PC-9 (cell line): Measurements from ENCODE around the gene PSRC1. TPM values are rescaled to one million over a fixed set of nuclear protein-coding genes. Genes with fewer than 3 reads are reported as not detected.

Experiments
- BruUV-seq: library from RNA; stranded (reverse); fragments of 400-500 nt; replicated peaks from 2 replicates; lab custom pipeline; 2021; lab: Mats Ljungman, UMichigan
- CTCF ChIA-PET: fragments of 300-600 bp; sonication (Branson Sonifier 250); formaldehyde crosslinking; loops from one replicate; lab custom pipeline; 2022; ENCODE audit warnings: antibody characterized with exemption; lab: Charles Lee
- POLR2A ChIA-PET: fragments of 300-600 bp; sonication (Branson Sonifier 250); formaldehyde crosslinking; loops from one replicate; lab custom pipeline; 2022; ENCODE audit warnings: antibody characterized with exemption; ENCODE audit not compliant: unreplicated experiment; lab: Charles Lee
- DNase-seq, 2 experiments: peaks; one replicate each; pipeline versions ENCODE4 v3.0.0 to v3.0.0-alpha.2; 2015 to 2022; ENCODE audit warnings: mixed read lengths in 1 of 2
- H2AFZ ChIP-seq: fragments of 200-600 bp; sonication (generic); 2 replicates; pipeline ENCODE4 v1.8.1; 2017; ENCODE audit warnings: antibody characterized with exemption
- H3F3A ChIP-seq: fragments of 200-600 bp; sonication (generic); 2 replicates; pipeline ENCODE4 v1.8.1; 2017; ENCODE audit warnings: antibody characterized with exemption, mild to moderate bottlenecking, low read depth; ENCODE audit not compliant: insufficient read depth
- H3K27ac ChIP-seq: fragments of 200-600 bp; sonication (generic); 2 replicates; pipeline ENCODE4 v1.6.1; 2016; ENCODE audit warnings: mixed run types
- H3K27me3 ChIP-seq: fragments of 200-600 bp; sonication (generic); 2 replicates; pipeline ENCODE4 v1.6.1; 2016; ENCODE audit warnings: low read depth, mixed run types; ENCODE audit not compliant: insufficient read depth
- H3K36me3 ChIP-seq: fragments of 200-600 bp; sonication (generic); 2 replicates; pipeline ENCODE4 v1.6.1; 2016; ENCODE audit warnings: low read depth, mixed run types
- H3K4me1 ChIP-seq: fragments of 200-600 bp; sonication (generic); replicated peaks from 2 replicates; pipeline ENCODE4 v1.6.1; 2016; ENCODE audit warnings: mixed run types; ENCODE audit not compliant: insufficient read depth
- H3K4me2 ChIP-seq: fragments of 200-600 bp; sonication (generic); 2 replicates; pipeline ENCODE4 v1.6.1; 2017; ENCODE audit warnings: mixed run types
- H3K4me3 ChIP-seq: fragments of 200-600 bp; sonication (generic); 2 replicates; pipeline ENCODE4 v1.6.1; 2016; ENCODE audit warnings: mixed run types
- H3K79me2 ChIP-seq: fragments of 200-600 bp; sonication (generic); 2 replicates; pipeline ENCODE4 v1.6.1; 2017; ENCODE audit warnings: low read depth, mixed run types
- H3K9me2 ChIP-seq: fragments of 200-600 bp; sonication (generic); 2 replicates; pipeline ENCODE4 v1.8.1; 2017; ENCODE audit warnings: mild to moderate bottlenecking; ENCODE audit not compliant: insufficient read depth
- H3K9me3 ChIP-seq: fragments of 200-600 bp; sonication (generic); 2 replicates; pipeline ENCODE4 v1.8.1; 2016; ENCODE audit warnings: low read depth; ENCODE audit not compliant: insufficient read depth
- H4K20me1 ChIP-seq: fragments of 200-600 bp; sonication (generic); 2 replicates; pipeline ENCODE4 v1.8.1; 2017; ENCODE audit not compliant: insufficient read depth
- EZH2 ChIP-seq: fragments of 200-600 bp; sonication (generic); IDR thresholded peaks from 2 replicates; pipeline ENCODE4 v1.8.0; 2017; ENCODE audit warnings: antibody characterized with exemption, low read depth
- intact Hi-C: fragments of 100-400 bp; cut with micrococcal nuclease; formaldehyde crosslinking; loops from one replicate; pipeline ENCODE4 v1.10.0; 2022; ENCODE audit not compliant: unreplicated experiment
- total RNA-seq: library from RNA; stranded (reverse); gene quantifications from 2 replicates; pipeline ENCODE4 v1.2.3, GENCODE V29; 2021
- TF ChIP-seq, protein P1 (sequence below): fragments of 200-600 bp; sonication (generic); conservative IDR thresholded peaks from 2 replicates; pipeline ENCODE4 v1.6.1; 2017; ENCODE audit warnings: mixed run types, antibody characterized with exemption, mild to moderate bottlenecking, moderate library complexity

Gene PSRC1
- total RNA-seq, 1 experiment from 2014 or later = 26.4 TPM

DNA sequence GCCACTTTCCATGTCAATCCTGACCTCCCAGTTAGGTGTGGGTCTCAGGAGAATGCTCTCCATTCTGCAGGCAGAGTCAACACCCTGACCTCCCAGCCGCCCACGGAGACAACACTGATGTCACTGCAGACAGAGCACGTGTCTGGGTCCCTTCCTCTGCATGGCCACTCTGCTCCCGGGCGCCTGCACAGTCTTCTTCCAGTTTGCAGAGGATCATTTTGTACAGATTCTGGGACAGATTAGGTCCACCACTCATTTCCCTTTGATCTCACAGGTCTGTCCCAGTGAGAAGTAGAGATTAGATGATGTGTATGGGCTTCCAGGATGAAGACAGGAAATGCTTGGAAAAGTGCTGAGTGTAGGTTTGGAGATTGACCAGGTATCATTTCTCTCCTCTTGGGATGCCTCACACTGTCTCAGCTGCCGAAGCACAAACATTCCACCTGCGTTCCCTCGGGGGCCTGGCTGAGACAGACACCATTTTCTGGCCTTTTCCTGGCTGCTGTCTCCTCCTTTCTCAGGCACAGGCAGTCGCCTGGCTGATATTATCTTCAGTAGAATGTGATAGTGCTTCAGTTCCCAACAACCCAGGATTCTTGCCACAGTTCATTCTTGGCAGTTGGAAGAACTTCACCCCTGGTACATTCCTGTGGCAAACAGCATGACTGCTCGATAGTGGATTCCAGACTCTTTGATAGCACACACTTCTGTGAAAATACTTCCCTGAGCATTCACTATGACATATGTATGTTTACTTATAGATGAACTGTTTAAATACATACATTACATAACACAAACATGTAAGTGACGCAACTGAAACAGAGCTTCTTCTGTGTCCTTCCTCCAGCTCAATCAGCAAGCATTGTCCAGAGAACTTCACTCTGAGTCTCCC, 16.0 kb upstream of the PSRC1 start:
- Histone ChIP-seq H3K9me2 (no peaks in the 10 kb centered on the region), H3K79me2 (no peaks in the 10 kb centered on the region), H3K4me2 (no peak overlapping the region), H3K36me3 (no peaks in the 10 kb centered on the region), H2AFZ (no peak overlapping the region), H3K27me3 (no peaks in the 10 kb centered on the region), H3K4me1 (0 out of 2 replicates have a peak, but pooled peaks cover 4% of the 10 kb centered on the region), H3K9me3 (no peaks in the 10 kb centered on the region), H3K27ac (no peak overlapping the region), H4K20me1 (no peaks in the 10 kb centered on the region), H3F3A (0 out of 2 replicates have a peak, but pooled peaks cover 7% of the 10 kb centered on the region), H3K4me3 (no peak overlapping the region)
- peak; percentile 42 to 67 for DNase-seq
- no TSS peak for BruUV-seq
- ChIA-PET POLR2A (no interaction called here), CTCF (no interaction called here)
- no peak for TF ChIP-seq EZH2
- TF ChIP-seq, protein P1, sequence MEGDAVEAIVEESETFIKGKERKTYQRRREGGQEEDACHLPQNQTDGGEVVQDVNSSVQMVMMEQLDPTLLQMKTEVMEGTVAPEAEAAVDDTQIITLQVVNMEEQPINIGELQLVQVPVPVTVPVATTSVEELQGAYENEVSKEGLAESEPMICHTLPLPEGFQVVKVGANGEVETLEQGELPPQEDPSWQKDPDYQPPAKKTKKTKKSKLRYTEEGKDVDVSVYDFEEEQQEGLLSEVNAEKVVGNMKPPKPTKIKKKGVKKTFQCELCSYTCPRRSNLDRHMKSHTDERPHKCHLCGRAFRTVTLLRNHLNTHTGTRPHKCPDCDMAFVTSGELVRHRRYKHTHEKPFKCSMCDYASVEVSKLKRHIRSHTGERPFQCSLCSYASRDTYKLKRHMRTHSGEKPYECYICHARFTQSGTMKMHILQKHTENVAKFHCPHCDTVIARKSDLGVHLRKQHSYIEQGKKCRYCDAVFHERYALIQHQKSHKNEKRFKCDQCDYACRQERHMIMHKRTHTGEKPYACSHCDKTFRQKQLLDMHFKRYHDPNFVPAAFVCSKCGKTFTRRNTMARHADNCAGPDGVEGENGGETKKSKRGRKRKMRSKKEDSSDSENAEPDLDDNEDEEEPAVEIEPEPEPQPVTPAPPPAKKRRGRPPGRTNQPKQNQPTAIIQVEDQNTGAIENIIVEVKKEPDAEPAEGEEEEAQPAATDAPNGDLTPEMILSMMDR = no peak
- intact Hi-C loops = no loop called here

DNA sequence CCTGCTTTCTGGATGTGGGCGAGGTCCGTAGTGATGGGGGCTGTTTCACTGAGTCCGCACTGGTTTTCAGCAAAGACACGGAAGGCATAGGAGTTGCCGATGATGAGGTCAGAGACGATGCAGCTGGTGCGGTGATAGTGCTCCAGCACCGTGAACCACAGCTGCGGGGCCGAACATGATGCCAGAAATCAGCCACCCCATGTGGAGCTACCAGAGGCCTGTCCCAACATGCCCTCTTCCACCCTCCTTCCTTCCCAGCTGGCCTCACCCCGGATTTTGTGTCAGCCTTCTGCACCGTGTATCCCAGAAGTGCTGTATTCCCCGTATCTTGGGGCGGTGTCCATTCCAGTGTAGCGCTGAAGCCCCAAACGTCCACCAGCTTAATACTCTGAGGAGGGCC, 13.8 kb upstream of the PSRC1 start:
- no peaks in the 10 kb centered on the region for H4K20me1 ChIP-seq
- no peaks in the 10 kb centered on the region for H3K9me3 ChIP-seq
- no peak for DNase-seq
- ChIA-PET POLR2A (no interaction called here), CTCF (no interaction called here)
- H3K9me2 ChIP-seq = no peaks in the 10 kb centered on the region
- H3K27me3 ChIP-seq = no peaks in the 10 kb centered on the region
- H3K4me3 ChIP-seq = no peak overlapping the region
- H3K4me1 ChIP-seq = 0 out of 2 replicates have a peak, but pooled peaks cover 7% of the 10 kb centered on the region
- no peak overlapping the region for H3K27ac ChIP-seq
- H2AFZ ChIP-seq = no peak overlapping the region
- BruUV-seq = no TSS peak
- H3K4me2 ChIP-seq = no peak overlapping the region
- H3F3A ChIP-seq = 0 out of 2 replicates have a peak, but pooled peaks cover 7% of the 10 kb centered on the region
- no peaks in the 10 kb centered on the region for H3K79me2 ChIP-seq
- H3K36me3 ChIP-seq = no peaks in the 10 kb centered on the region
- TF ChIP-seq EZH2 = no peak
- TF ChIP-seq, protein P1 = no peak
- intact Hi-C loops = no loop called here

DNA sequence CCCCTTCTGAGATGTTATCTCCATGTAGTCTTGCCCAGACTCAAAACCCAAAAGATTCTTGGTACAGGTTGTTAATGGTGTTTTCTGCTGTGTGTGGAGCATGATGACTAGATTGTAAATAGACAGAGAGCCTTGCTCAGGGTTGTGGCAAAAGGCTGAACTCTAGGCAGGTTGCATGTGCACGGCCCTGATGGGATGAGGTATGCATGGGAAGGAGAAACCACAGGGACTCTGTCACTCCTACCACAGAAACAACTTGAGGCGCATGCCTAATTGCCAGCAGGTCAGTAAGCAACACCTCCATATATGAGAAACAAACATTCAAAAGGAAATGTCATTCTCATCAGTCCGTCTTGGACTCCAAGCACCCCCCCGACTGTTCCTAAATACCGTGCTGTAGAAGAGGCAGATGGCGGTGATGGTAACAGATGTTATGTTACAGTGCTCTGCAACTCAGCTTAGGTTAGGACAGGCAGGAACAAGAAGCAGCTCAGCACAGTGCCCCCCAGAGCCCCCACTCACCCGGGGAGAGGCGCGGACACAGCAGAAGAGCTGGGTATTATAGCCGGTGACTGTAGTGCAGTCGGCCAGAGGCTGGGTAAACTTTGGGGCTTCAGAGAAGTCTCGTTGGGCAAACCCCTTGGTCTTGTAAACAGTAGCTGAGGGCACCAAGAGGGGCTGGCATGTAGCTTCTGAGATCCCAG, 12.9 kb upstream of the PSRC1 start:
- H3K79me2 ChIP-seq = no peaks in the 10 kb centered on the region
- H3K27me3 ChIP-seq = no peaks in the 10 kb centered on the region
- no peak overlapping the region for H2AFZ ChIP-seq
- H3K4me1 ChIP-seq = 0 out of 2 replicates have a peak, but pooled peaks cover 7% of the 10 kb centered on the region
- ChIA-PET CTCF (interaction anchor here (0.6 kb wide), 1 partner anchor 736 kb away, joined by 10 read pairs; no protein-coding TSS in a partner anchor), POLR2A (no interaction called here)
- H3K9me3 ChIP-seq = no peaks in the 10 kb centered on the region
- no TSS peak for BruUV-seq
- no peak overlapping the region for H3K27ac ChIP-seq
- H3F3A ChIP-seq = 0 out of 2 replicates have a peak, but pooled peaks cover 7% of the 10 kb centered on the region
- DNase-seq = no peak
- no peak for TF ChIP-seq EZH2
- TF ChIP-seq, protein P1 = no peak
- H3K9me2 ChIP-seq = no peaks in the 10 kb centered on the region
- no peaks in the 10 kb centered on the region for H4K20me1 ChIP-seq
- H3K36me3 ChIP-seq = no peaks in the 10 kb centered on the region
- H3K4me3 ChIP-seq = no peak overlapping the region
- intact Hi-C loops = no loop called here
- no peak overlapping the region for H3K4me2 ChIP-seq
